HCT116 (cell line): ENCODE results near the gene SMYD3.

Experiments used
- CBX3 ChIP-seq: IDR thresholded peaks from 2 replicates; pipeline ENCODE4 v1.6.1; 2012; ENCODE audit warnings: low read depth
- CTCF ChIP-seq, 3 experiments: fragments of 200-600 bp in 1 of 3; sonication (generic) in 1 of 3; IDR thresholded peaks in 2 of 3; conservative IDR thresholded peaks in 1 of 3; 2 replicates each; pipeline ENCODE4 v1.5.1; 2012 to 2017; ENCODE audit warnings: low read depth in 2 of 3, low read length in 2 of 3, antibody characterized with exemption in 1 of 3, borderline replicate concordance in 1 of 3, control low read depth in 1 of 3, mild to moderate bottlenecking in 1 of 3, mixed read lengths in 1 of 3, mixed run types in 1 of 3, moderate library complexity in 1 of 3; ENCODE audit not compliant: insufficient read depth in 1 of 3
- EZH2 ChIP-seq: fragments of 200-600 bp; sonication (generic); IDR thresholded peaks from 2 replicates; pipeline ENCODE4 v1.6.1; 2017; ENCODE audit warnings: antibody characterized with exemption, mixed run types
- EZH2phosphoT487 ChIP-seq: fragments of 200-600 bp; IDR thresholded peaks from 2 replicates; pipeline ENCODE4 v1.6.1; 2018; ENCODE audit warnings: antibody characterized with exemption, borderline replicate concordance
- JUND ChIP-seq: IDR thresholded peaks from 2 replicates; pipeline ENCODE4 v1.6.1; 2012
- POLR2A ChIP-seq: IDR thresholded peaks from 2 replicates; pipeline ENCODE4 v1.7.0; 2011; ENCODE audit warnings: borderline replicate concordance; ENCODE audit not compliant: insufficient read depth, insufficient read length; ENCODE audit errors: extremely low read depth
- POLR2AphosphoS5 ChIP-seq: IDR thresholded peaks from 2 replicates; pipeline ENCODE4 v1.6.1; 2011; ENCODE audit warnings: mild to moderate bottlenecking, low read depth, low read length, moderate library complexity
- REST ChIP-seq: IDR thresholded peaks from 2 replicates; pipeline ENCODE4 v1.6.1; 2012; ENCODE audit warnings: low read depth
- SRF ChIP-seq: IDR thresholded peaks from 2 replicates; pipeline ENCODE4 v1.6.1; 2012; ENCODE audit warnings: low read depth
- TCF7L2 ChIP-seq: IDR thresholded peaks from 2 replicates; pipeline ENCODE4 v1.7.0; 2011; ENCODE audit warnings: borderline replicate concordance, inconsistent platforms; ENCODE audit not compliant: insufficient read depth, insufficient read length; ENCODE audit errors: extremely low read depth
- ZNF274 ChIP-seq: fragments of 200-500 bp; sonication (Bioruptor generic); IDR thresholded peaks from 2 replicates; pipeline ENCODE4 v1.6.1; 2014; ENCODE audit warnings: mild to moderate bottlenecking, low read depth, low read length, inconsistent platforms

- TF ChIP-seq TCF7L2, result no peak
- TF ChIP-seq CTCF (IDR thresholded peaks at IDR 0.05 in 2 of 3, conservative IDR thresholded peaks at IDR 0.05 in 1 of 3; ENCODE audit: borderline replicate concordance in 1 of 3, insufficient read depth in 1 of 3, low read depth in 2 of 3, low read length in 2 of 3), result no peak
- TF ChIP-seq EZH2phosphoT487, result no peak
- TF ChIP-seq ZNF274, result no peak
- TF ChIP-seq SRF, result no peak
- no peak for TF ChIP-seq REST
- TF ChIP-seq POLR2A, result no peak
- TF ChIP-seq EZH2, result no peak
- TF ChIP-seq JUND, result no peak
- TF ChIP-seq CBX3, result no peak
- TF ChIP-seq POLR2AphosphoS5, result no peak
Measured at GRCh38 chr1:246428542-246429308, 78.4 kb downstream of the SMYD3 start.
